Posterior cingulate gyrus (tissue), 11 donors: ENCODE results near the gene EZH2.
A peak's percentile ranks its signal among the peaks of the same experiment; 100 is the strongest.

Source experiments
- DNase-seq, 10 donors: peaks; one replicate each; pipeline versions ENCODE4 v3.0.0 to v3.0.0-alpha.2; 2020 to 2021; ENCODE audit warnings: mixed read lengths in 3 of 10
- intact Hi-C: fragments of 100-400 bp; cut with DNase I; formaldehyde crosslinking; loops from one replicate; pipeline ENCODE4 v1.15.1; 2023

Gene EZH2

GRCh38 chr7:148903504-148903903 lies 19.4 kb upstream of the EZH2 start:
- intact Hi-C loops: no loop called here
- no peak for DNase-seq

- intact Hi-C loops: no loop called here
- no peak for DNase-seq
These were observed 17.1 kb upstream of the EZH2 start for GRCh38 chr7:148901178-148901577.

GRCh38 chr7:148898845-148899484 lies 14.9 kb upstream of the EZH2 start:
- intact Hi-C loops: no loop called here

GRCh38 chr7:148894591-148894990 lies 10.5 kb upstream of the EZH2 start:
- DNase-seq: no peak
- intact Hi-C loops: no loop called here

More at GRCh38 chr7:148898845-148899484, 14.9 kb upstream of the EZH2 start:
- no peak for DNase-seq

- intact Hi-C loops: no loop called here
These were observed 9.0 kb upstream of the EZH2 start for GRCh38 chr7:148893071-148893470.

GRCh38 chr7:148888300-148888699 lies 4.2 kb upstream of the EZH2 start:
- DNase-seq: no peak
- intact Hi-C loops: no loop called here

More at GRCh38 chr7:148893071-148893470, 9.0 kb upstream of the EZH2 start:
- no peak for DNase-seq

- no peak for DNase-seq
- intact Hi-C loops: no loop called here
These were observed 2.8 kb upstream of the EZH2 start for GRCh38 chr7:148886844-148887243.

- DNase-seq: peak; percentile 86 to 99 (median 92)
- intact Hi-C loops: loop anchor here (1.0 to 5.0 kb wide), 3 partner anchors 56 to 186 kb away; partner anchors contain the start of gene CUL1
These were observed 370 bp upstream of the EZH2 start for GRCh38 chr7:148884299-148885022.

GRCh38 chr7:148883266-148884048 lies 634 bp downstream of the EZH2 start:
- intact Hi-C loops: loop anchor here (1.0 to 5.0 kb wide), 3 partner anchors 57 to 185 kb away; partner anchors contain the start of gene CUL1
- peak; percentile 7 to 90 (median 31) for DNase-seq

- intact Hi-C loops: loop anchor here (5.0 kb wide), 1 partner anchor 79 kb away; no protein-coding TSS in a partner anchor
- no peak for DNase-seq
These were observed 1.2 kb downstream of the EZH2 start for GRCh38 chr7:148882841-148883265.

- intact Hi-C loops: loop anchor here (5.0 kb wide), 1 partner anchor 80 kb away; no protein-coding TSS in a partner anchor
- DNase-seq: no peak
These were observed 1.9 kb downstream of the EZH2 start for GRCh38 chr7:148882192-148882591.

GRCh38 chr7:148878317-148878716 lies 5.8 kb downstream of the EZH2 start:
- no peak for DNase-seq
- intact Hi-C loops: no loop called here

- no peak for DNase-seq
- intact Hi-C loops: no loop called here
These were observed 6.6 kb downstream of the EZH2 start for GRCh38 chr7:148877517-148877916.

- intact Hi-C loops: no loop called here
- DNase-seq: no peak
These were observed 11.9 kb downstream of the EZH2 start for GRCh38 chr7:148872188-148872587.

- DNase-seq: no peak
- intact Hi-C loops: no loop called here
These were observed 12.5 kb downstream of the EZH2 start for GRCh38 chr7:148871551-148871950.

- no peak for DNase-seq
- intact Hi-C loops: no loop called here
These were observed 13.1 kb downstream of the EZH2 start for GRCh38 chr7:148871030-148871429.

- no peak for DNase-seq
- intact Hi-C loops: no loop called here
These were observed 15.8 kb downstream of the EZH2 start for GRCh38 chr7:148868378-148868674.

GRCh38 chr7:148867596-148868377 lies 16.3 kb downstream of the EZH2 start:
- intact Hi-C loops: no loop called here
- DNase-seq: no peak

- intact Hi-C loops: no loop called here
- DNase-seq: no peak
These were observed 17.7 kb downstream of the EZH2 start for GRCh38 chr7:148866362-148866761.

- intact Hi-C loops: no loop called here
- no peak for DNase-seq
These were observed 18.8 kb downstream of the EZH2 start for GRCh38 chr7:148865283-148865682.
